ENCODE data around the gene KRTAP5-10.
"Not testable (repeated sequence)": the region's sequence is repeated elsewhere in the genome, so short reads cannot be mapped to it uniquely, and the experiment has no call there.

Gene KRTAP5-10

GRCh38 chr11:71574418-71574817, 9.1 kb downstream of the KRTAP5-10 start:
- DNase-seq: no peak

GRCh38 chr11:71575723-71576424, 10.5 kb downstream of the KRTAP5-10 start:
- DNase-seq: no peak

DNA sequence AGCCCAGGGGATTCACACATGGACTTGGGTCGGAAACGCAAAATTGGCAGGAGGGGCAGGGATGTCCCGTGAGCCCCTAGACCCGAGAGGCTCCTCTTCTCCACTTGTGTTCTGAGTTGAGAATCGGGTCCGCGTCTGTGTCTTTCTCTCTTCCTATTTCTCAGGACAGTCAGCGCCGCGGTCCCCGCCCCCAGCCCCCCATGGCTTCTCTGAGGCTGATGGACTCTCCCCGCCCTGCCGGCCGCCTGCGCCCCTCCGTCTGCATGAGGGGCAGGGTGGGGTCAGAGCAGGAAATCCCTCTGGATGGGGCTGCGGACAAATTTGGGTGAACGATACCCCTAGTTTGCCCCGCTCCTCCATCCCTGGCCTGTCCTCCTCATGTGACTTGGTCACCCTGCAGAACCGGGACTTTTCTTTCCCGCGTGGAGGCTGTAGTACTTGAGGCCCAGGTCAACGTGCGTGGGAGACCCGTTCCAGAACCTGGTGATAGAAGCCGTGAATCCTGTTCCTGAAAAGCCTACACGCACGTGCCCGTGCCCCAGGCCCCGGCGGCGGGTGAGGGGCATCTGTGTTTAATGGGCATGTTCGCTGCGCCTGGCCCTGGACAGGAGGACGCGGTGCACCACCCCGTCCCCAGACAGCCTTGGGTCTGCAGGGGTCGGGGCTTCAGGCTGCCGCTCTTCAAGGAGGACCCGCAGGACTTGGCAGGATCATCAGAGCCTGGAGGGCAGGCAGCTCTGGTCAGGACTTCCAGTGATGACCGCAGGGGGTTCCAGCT, 11.5 kb downstream of the KRTAP5-10 start:
- DNase-seq: not testable (repeated sequence)

GRCh38 chr11:71577469-71578004, 12.2 kb downstream of the KRTAP5-10 start:
- DNase-seq: no peak

DNA sequence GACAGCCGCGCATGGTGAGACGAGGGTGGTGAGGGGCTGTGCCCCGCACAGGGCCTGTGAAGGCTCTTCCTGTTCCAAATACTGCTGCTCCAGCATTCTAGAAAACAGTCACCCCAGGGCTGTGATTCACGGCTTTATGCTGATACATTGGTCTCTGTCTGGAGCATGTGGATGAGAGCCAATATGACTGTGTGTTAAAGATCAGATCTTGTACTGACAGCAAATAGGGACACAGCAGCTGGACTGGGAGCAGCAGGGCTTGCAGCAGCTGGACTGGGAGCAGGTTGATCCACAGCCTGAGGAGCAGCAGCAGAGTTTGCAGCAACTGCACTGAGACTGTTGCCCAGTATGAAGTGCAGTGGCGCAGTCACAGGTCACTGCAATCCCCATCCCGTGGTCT, 14.2 kb downstream of the KRTAP5-10 start:
- not testable (repeated sequence) for DNase-seq

DNA sequence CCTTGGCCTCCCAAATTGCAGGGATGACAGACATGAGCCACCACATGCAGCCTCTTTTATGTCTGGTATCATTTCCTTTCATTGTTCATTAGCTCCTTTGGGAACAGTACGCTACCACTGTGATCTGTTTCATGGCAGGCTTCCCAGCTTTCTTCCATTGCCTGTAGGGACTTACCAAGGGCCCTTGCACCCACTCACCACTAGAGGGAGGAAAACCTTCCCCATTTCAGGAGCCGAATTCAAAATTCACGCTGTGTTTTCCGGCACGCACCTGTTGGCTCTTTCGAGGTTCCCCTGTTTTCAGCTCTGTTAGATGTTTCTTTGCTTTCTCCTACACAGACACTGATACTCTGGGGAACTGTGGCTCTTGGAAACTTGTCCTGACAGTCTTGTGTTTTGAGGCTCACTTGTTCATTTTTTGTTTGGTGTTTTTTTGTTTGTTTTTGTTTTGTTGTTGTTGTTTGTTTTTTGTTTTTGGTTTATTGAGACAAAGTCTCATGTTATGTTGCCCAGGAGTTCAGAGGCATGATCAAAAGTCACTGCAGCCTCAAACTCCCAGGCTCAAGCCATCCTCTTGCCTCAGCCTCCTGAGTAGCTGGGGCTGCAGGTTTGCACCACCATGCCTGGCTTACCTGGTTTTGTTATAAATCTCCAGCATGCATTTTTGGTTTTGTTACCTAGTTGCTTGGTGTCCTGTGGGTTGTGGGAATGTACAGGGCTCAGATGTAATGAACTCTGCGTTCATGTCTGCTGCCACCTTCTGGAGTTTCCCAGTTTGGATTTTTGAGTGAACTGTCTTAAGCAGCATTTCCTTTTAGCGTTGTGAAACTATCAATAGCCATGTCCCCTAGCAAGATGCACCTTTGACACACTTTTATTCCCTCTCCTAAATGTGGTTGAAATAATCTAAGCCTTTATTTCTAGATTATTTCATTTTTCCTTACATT, 15.0 kb downstream of the KRTAP5-10 start:
- DNase-seq: peak; percentile 37

- DNase-seq: no peak
Observed at GRCh38 chr11:71581826-71582225, 16.5 kb downstream of the KRTAP5-10 start.

DNA sequence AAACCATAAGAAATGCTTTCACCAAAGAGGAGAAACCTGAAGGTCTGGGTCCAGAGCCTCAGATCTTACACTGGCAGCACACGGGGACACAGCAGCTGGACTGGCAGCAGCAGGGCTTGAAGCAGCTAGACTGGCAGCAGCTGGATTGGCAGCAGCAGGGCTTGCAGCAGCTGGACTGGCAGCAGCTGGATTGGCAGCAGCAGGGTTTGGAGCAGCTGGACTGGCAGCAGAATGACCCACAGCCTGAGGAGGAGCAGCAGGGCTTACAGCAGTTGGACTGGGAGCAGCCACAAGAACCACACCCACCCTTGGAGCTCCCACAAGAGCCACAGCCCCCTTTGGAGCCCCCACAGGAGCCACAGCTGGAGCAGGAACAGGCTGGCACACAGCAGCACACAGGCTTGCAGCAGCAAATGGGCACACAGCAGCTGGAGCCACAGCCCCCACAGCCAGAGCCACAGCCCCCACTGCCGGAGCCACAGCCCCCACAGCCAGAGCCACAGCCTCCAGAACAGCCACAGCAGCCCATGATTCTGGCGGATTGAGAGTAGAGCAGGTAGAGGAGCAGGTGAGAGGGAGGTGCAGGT, 17.0 kb downstream of the KRTAP5-10 start, which contains the start of gene KRTAP5-11:
TSS of gene KRTAP5-11 (minus strand) at position 567 of the 587 bp plus-strand sequence. CDS start at position 529, 38 bp downstream.
- no peak for DNase-seq

DNA sequence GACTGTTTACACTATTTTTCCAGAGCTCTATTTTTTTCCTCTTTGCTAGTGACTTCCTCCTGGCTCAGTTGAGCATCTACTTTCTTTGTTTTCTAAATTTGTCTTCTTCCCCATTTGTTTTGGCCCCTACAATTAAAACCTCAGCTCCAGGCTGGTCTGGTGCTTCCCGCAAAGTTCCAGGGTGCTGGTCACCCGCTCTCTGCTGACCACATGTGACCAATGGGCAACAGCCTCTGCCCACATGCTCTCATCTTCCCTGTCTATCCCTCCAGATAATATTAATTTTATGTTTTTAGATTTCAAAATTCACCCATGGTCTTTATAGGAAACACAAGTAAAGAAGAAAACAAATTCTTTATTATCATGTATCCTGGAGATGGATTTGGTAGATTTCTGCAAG, 17.6 kb downstream of the KRTAP5-10 start:
- DNase-seq: not testable (repeated sequence)

DNA sequence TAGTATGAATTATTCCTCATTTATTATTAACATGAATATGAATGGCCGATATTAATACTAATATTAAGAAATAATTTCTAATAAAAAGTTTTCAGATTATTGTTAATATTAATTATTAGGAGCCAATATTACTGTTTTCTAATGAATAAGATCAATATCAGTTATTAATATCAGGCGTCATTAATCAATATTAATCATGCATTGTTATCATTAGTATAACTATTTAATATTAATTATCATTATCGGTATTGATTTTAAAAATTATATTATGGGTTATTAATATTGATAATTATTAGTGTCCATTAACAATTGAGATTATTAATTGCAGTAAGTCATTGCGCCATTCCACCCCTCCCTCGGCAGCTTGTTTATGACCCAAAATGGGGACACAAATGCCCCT, 20.3 kb downstream of the KRTAP5-10 start:
- DNase-seq: not testable (repeated sequence)

DNA sequence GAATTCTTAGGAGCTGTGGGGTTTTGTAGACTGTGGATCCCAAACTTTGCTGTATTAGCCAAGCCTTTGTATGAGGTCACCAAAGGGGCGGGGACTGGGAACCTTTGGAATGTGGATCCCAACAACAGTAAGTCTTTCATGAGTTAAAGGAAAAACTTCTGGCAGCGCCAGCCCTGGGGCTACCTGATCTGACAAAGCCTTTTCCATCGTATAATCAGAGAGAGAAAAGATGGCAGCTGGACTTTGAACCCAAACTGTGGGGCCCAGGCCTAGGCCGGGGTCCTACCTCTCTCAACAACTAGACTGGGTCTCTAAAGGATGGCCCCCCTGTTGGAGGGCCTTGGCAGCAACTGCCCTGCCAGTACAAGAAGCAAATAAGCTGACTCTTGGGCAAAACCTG, 23.0 kb downstream of the KRTAP5-10 start:
- not testable (repeated sequence) for DNase-seq

DNA sequence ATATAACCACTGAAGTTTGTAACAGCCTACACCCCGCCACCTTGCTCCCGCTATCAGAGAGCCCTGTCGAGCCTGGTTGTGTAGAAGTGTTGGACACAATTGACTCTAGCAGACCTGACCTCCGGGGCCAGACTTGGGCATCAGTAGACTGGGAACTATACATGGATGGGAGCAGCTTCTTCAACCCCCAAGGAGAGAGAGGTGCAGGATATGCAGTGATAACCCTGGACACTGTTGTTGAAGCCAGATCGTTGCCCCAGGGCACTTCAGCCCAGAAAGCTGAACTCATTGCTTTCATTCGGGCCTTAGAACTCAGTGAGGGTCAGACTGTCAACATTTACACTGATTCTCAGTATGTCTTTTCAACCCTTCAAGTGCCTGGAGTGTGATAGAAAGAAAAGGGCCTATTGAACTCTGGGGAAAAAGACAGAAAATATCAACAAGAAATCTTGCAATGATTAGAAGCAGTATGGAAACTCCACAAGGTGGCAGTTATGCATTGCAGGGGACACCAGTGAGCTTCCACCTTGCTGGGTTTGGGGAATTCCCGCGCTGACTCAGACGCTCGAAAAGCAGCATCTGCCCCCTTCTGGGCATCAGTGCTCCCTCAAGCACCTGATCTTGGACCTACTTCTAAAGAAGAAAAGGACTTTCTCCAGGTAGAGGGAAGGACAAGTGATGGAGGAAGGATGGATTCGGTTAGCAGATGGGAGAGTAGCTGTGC, 23.6 kb downstream of the KRTAP5-10 start:
- DNase-seq: not testable (repeated sequence)

DNA sequence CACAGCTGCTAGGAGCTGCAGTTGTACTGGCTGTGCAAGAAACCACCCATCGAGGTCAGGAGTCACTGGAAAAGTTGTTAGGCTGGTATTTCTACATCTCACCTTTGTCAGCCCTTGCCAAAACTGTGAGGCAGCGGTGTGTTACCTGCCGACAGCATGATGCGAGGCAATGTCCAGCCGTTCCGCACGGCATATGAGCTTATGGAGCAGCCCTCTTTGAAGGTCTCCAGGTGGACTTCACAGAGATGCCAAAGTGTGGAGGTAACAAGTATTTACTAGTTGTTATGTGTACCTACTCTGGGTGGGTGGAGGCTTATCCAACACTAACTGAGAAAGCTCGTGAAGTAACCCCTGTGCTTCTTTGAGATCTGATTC, 24.2 kb downstream of the KRTAP5-10 start:
- DNase-seq: not testable (repeated sequence)

- DNase-seq: not testable (repeated sequence)
Observed at GRCh38 chr11:71603221-71603620, 37.9 kb downstream of the KRTAP5-10 start.

- DNase-seq: not testable (repeated sequence)
Observed at GRCh38 chr11:71604798-71605488, 39.6 kb downstream of the KRTAP5-10 start.

- DNase-seq: not testable (repeated sequence)
Observed at GRCh38 chr11:71606853-71607519, 41.6 kb downstream of the KRTAP5-10 start.

DNA sequence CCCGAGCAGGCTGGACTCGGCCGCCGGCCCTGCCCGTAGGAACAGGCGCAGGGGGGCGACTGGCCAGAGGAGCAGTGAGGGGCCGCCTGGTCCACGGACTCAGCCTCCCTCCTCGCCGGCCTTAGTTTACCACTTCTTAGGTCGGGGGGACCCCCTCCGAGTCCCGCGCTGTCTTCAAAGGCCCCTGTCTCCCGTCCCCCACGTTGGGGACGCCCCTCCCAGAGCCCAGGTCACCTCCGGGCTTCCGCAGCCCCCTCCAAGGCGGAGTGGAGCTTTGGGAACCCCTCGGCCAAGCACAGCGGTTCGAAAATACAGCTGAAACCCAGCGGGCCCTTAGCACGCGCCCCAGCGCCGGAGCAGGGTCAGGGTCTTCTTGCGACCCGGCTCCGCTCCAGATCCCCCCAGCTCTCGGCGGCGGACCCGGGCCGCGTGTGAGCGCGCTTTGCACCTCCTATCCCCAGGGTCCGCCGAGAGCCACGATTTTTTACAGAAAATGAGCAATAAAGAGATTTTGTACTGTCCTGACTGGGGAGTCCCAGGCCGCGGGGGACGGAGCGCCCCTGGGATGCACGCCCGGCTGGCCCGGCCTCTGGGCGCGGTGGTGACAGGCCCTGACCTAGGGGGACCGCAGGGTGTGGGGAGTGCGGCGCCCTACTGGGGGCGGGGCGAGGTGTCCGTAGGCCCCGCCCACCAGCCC, 42.3 kb downstream of the KRTAP5-10 start:
- not testable (repeated sequence) for DNase-seq

- DNase-seq: not testable (repeated sequence)
Observed at GRCh38 chr11:71608272-71608671, 42.9 kb downstream of the KRTAP5-10 start.

- DNase-seq: not testable (repeated sequence)
Observed at GRCh38 chr11:71611218-71611910, 46.0 kb downstream of the KRTAP5-10 start.
